ENCODE measurements around the gene TMEM62. TPM values are rescaled to one million over a fixed set of nuclear protein-coding genes. Genes with fewer than 3 reads are reported as not detected.
A peak's percentile ranks its signal among the peaks of the same experiment; 100 is the strongest.

The TMEM62 gene
- total and polyA plus RNA-seq, 7 donors = 6.3 to 22.8 (median 7.8) TPM

DNA sequence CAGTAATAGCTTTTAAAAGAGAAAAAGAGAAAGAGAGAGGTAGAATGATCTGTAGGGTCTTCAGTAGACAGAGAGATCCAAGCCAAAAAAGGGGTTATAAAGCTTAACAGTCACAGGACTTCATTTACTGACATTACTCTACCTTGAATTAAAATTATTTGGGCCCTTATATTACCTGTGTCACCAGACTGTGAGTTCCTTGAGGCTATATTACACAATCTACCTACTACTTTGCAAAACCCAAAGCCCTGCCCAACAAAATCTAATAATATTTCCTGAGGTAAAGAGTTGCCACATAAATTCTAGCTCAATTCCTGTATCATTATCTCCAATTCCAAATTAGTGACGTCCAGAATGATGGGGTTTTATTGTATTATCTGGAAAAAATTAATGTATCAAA lies 29.5 kb upstream of the TMEM62 start:
- H3K36me3 ChIP-seq (ENCODE audit: insufficient read depth in 1 of 2, low read depth in 1 of 2) = peaks cover 0 to 19% of the 10 kb centered on the region in 2 donors
- H3K4me3 ChIP-seq = peak overlapping the region; percentile 93
- H3K27ac ChIP-seq = peak overlapping the region; percentile 94
- TF ChIP-seq, protein P1, sequence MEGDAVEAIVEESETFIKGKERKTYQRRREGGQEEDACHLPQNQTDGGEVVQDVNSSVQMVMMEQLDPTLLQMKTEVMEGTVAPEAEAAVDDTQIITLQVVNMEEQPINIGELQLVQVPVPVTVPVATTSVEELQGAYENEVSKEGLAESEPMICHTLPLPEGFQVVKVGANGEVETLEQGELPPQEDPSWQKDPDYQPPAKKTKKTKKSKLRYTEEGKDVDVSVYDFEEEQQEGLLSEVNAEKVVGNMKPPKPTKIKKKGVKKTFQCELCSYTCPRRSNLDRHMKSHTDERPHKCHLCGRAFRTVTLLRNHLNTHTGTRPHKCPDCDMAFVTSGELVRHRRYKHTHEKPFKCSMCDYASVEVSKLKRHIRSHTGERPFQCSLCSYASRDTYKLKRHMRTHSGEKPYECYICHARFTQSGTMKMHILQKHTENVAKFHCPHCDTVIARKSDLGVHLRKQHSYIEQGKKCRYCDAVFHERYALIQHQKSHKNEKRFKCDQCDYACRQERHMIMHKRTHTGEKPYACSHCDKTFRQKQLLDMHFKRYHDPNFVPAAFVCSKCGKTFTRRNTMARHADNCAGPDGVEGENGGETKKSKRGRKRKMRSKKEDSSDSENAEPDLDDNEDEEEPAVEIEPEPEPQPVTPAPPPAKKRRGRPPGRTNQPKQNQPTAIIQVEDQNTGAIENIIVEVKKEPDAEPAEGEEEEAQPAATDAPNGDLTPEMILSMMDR (IDR thresholded peaks at IDR 0.05) = no peak
- peaks cover 46% of the 10 kb centered on the region for H3K4me1 ChIP-seq
- no peaks in the 10 kb centered on the region for H3K9me3 ChIP-seq
- intact Hi-C loops (cut with DNase I) = loop anchor here in 1 of 2 donors (10.0 kb wide), 1 partner anchor 221 kb away; no protein-coding TSS in a partner anchor
- DNase-seq (no peak), ATAC-seq (no peak)
- H3K27me3 ChIP-seq (ENCODE audit: insufficient read depth in 3 of 3, low read length in 2 of 3) = no peaks in the 10 kb centered on the region
- WGBS, 3 donors = 28 to 67% (median 44%) methylated on average over 1 of the region's 1 CpG

DNA sequence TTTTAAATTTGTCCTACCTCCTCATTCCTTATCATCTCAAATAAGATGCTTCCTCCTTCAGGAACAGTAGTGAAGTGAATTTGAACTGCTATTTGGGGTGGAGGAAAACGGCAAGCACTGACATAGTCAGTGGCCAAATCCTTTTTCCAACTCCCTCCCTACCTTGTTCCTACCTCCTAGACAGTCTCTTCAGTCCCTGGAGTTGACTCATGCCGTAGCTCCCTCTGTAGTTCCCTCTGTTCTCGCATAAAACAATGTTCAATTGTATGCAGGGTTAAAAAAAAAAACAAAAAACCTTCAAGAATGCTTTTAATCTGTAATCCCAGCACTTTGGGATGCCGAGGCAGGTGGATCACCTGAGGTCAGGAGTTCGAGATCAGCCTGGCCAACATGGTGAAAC lies 29.0 kb upstream of the TMEM62 start:
- intact Hi-C loops (cut with DNase I) = loop anchor here in 1 of 2 donors (10.0 kb wide), 1 partner anchor 220 kb away; no protein-coding TSS in a partner anchor
- DNase-seq (no peak), ATAC-seq (no peak)
- TF ChIP-seq, protein P1 (IDR thresholded peaks at IDR 0.05) = no peak
- no peaks in the 10 kb centered on the region for H3K27me3 ChIP-seq (ENCODE audit: insufficient read depth in 3 of 3, low read length in 2 of 3)
- peaks cover 46% of the 10 kb centered on the region for H3K4me1 ChIP-seq
- H3K36me3 ChIP-seq (ENCODE audit: insufficient read depth in 1 of 2, low read depth in 1 of 2) = peaks cover 0 to 17% of the 10 kb centered on the region in 2 donors
- H3K9me3 ChIP-seq = no peaks in the 10 kb centered on the region
- 51 to 68% (median 53%) methylated on average over 5 of the region's 5 CpGs for WGBS, 3 donors
- peak overlapping the region; percentile 94 for H3K27ac ChIP-seq
- H3K4me3 ChIP-seq = peak overlapping the region; percentile 93

DNA sequence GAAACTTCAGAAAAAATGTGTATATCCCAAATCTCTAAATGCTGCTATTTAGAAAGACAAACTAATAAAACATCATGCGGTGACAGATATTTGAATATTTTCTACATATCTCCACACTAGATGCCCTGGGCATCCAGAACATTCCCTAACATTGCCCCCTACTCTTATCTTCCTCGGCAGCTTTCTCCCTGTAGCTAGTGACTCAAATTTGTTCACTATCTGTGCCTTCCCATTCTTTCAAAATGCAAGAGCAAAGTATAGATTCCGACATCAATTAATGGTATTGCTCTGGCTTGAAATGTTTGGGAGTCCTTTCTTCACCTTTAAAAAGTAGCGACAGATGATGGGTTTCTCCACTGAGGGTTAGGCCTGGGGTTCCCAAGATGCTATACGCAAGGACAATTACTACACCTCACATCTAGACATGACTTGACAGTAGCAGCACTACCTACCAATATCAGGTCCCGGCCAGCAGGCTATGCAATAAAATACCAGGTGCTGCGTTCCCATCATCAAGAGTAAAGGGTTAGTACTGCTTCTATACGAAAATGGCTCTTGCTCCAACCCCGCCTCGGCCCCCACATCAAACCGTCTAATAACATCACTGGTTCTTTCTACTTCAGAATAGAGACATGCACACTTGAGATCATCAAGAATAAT lies 28.2 kb upstream of the TMEM62 start:
- Histone ChIP-seq H3K36me3 (ENCODE audit: insufficient read depth in 1 of 2, low read depth in 1 of 2) (peaks cover 0 to 9% of the 10 kb centered on the region in 2 donors), H3K4me3 (peak overlapping the region; percentile 93), H3K9me3 (no peaks in the 10 kb centered on the region), H3K27ac (peak overlapping the region; percentile 94), H3K27me3 (ENCODE audit: insufficient read depth in 3 of 3, low read length in 2 of 3) (no peaks in the 10 kb centered on the region), H3K4me1 (peaks cover 43% of the 10 kb centered on the region)
- ATAC-seq = peak; percentile 31 to 47 (median 45)
- no peak for DNase-seq
- WGBS, 3 donors = 8 to 12% (median 10%) methylated on average over 11 of the region's 11 CpGs
- TF ChIP-seq, protein P1 (IDR thresholded peaks at IDR 0.05) = no peak
- intact Hi-C loops (cut with DNase I) = loop anchor here in 1 of 2 donors (5.0 to 10.0 kb wide), 2 partner anchors 77 to 220 kb away; no protein-coding TSS in a partner anchor

DNA sequence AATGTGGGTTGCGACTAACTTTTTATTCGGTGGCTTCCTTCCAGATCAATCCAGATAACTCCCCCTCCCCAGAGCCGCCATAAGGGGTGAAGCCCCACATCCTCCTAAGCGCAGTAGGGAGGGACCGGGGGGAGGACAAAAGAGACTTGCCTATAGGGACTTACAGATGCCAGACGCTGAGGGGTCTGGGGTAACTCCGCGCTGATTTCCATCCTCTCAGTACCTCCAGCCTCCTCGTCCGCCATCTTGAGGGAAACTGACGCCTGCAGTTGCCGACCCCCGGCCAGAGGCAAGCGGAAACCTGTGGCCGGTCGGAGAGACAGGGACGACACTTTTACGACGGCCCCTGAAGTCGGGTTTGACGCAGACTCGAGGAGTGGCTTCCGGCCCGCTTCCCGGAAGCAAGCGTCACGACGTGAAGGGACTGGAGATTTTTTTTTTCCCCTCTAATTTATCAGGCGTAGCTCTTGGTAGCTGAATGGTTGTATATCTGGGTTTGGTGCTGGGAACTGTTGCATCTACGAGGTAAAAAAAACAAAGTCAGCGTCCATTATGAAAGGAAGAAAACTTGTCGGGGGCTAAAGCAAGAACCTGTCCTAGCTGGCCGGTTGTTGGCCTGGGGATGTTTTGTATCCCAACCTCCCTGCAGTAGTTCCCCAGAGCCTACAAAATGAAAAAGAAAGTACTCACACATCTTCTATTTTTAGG lies 27.5 kb upstream of the TMEM62 start, which contains the start of gene UBR1:
TSS of gene UBR1 (minus strand) at position 261 of the 708 bp plus-strand sequence. CDS start at position 245, 16 bp downstream.
- Histone ChIP-seq H3K4me3 (peak within 1 kb of the TSS; percentile 93), H3K36me3 (ENCODE audit: insufficient read depth in 1 of 2, low read depth in 1 of 2) (peaks cover 0 to 2% of the 10 kb centered on the region in 2 donors), H3K4me1 (peaks cover 37% of the 10 kb centered on the region), H3K27me3 (ENCODE audit: insufficient read depth in 3 of 3, low read length in 2 of 3) (no peaks in the 10 kb centered on the region), H3K27ac (peak within 1 kb of the TSS; percentile 94), H3K9me3 (no peaks in the 10 kb centered on the region)
- TF ChIP-seq, protein P1 (IDR thresholded peaks at IDR 0.05) = no peak
- 0% methylated on average over 33 of the region's 33 CpGs for WGBS, 3 donors
- ATAC-seq (peak; percentile 91 to 94 (median 92)), DNase-seq (peak; percentile 92 to 95)
- intact Hi-C loops (cut with DNase I) = loop anchor here in 1 of 2 donors (5.0 to 10.0 kb wide), 2 partner anchors 76 to 219 kb away; no protein-coding TSS in a partner anchor
